Amniotic epithelial cell (primary cell): ENCODE measurements around the gene SET.
A peak's percentile ranks its signal among the peaks of the same experiment; 100 is the strongest.

ENCODE experiments used
- DNase-seq: peaks from one replicate; pipeline ENCODE4 v3.0.0-alpha.2; 2010; ENCODE audit warnings: low read depth

SET gene

GRCh38 chr9:128713411-128713780 is 24.4 kb downstream of the SET start:
- DNase-seq = no peak

GRCh38 chr9:128713941-128714573 is 25.0 kb downstream of the SET start:
- DNase-seq = no peak

DNA sequence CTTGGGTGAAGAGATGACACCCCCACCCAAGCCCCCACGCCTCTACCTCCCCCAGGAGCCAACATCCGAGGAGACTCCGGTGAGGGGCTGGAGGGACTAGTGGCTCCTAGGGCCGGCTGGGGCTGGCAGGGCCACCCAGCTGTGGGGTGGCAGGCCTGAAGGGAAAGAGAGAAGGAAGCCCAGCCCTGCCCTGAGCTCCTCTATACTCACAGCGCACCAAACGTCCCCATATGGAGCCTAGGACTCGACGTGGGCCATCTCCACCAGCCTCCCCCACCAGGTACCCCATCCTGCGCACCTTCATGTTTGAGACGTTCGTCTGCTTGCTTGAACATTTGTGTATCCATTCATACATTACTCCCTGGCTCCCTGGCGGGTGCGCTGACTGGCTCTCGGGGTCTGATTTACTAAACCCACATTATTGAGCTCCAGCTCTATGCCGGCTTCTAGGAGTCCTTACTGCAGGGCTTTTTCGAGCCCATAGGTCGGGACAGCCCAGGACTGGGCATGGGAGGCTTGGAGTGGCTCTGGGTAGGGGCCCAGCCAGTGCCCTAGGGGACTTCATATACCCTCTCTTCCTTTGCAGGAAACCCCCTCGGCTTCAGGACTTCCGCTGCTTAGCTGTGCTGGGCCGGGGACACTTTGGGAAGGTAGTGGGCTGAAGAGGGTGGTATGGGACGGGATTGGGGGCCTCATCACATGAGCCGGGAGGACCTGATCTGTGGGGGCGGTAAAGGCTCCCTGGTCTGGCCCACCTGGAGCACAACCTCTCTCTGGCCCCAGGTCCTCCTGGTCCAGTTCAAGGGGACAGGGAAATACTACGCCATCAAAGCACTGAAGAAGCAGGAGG is 25.8 kb downstream of the SET start:
- DNase-seq = no peak

DNA sequence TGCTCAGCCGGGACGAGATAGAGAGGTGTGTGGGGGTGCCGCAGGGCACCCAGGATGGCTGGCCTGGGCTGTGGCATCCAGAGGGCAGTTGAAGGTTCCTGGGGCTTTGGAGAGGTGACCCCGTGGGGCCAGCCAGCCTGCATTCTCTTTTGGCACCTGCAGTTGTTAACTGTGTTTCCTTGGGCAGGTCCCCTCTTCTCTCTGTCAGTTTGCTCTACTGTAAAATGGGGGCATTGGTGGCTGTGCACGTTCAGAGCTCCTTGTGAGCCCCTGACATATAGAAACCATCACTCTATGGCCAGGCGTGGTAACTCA is 26.4 kb downstream of the SET start:
- DNase-seq = no peak

- no peak for DNase-seq
Measured at GRCh38 chr9:128716581-128717254, 27.7 kb downstream of the SET start.

GRCh38 chr9:128718047-128718446 is 29.0 kb downstream of the SET start:
- no peak for DNase-seq

DNA sequence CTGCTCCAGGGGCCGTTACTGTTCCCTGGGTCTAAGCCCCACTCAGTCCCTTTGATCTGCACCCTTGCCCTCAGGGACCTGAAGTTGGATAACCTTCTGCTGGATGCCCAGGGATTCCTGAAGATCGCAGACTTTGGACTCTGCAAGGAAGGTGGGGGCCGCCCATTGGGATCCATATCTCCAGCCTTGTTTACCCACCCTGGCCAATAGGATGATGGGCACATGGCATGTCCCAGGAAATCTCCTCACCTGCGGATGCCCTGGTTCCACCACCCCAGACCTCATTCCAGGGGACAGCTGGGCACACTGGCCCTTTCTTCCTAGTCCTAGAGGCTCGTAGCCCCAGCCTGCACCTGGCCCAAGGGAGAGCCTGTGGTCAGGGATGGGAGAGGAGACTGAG is 29.5 kb downstream of the SET start:
- no peak for DNase-seq

- no peak for DNase-seq
Measured at GRCh38 chr9:128719919-128720605, 31.0 kb downstream of the SET start.

DNA sequence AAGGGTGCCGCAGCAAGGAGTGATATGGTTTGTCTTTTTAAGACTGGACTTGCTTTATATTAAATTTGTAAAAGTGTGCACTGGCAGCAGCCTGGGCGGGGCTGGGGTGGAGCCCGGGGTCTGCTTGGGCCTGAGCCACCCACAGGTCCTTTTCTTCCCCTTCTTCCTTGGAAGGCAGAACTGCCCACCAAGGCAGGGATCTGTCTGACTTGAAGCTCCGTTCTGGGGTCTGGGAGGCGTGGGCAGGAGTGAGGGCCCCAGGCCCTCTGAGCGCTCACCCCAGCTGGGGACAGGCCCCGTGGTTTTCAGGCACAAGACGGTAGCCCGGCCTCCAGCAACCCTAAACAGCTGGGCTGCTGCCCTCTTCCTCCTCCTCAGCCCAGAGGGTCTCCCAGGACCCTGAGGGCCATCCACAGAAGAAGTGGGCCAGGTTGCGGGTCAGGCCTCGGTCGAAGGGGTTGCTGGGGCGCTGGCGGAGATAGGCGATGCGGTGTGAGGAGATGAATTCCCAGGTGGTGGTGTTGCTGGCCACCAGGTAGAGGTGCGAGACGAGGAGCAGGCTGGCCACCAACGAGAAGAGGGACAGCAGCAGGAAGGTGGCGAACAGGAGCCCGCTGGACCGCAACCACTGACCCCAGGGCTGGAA is 31.9 kb downstream of the SET start:
- no peak for DNase-seq

- DNase-seq = no peak
Measured at GRCh38 chr9:128721487-128722010, 32.5 kb downstream of the SET start.

DNA sequence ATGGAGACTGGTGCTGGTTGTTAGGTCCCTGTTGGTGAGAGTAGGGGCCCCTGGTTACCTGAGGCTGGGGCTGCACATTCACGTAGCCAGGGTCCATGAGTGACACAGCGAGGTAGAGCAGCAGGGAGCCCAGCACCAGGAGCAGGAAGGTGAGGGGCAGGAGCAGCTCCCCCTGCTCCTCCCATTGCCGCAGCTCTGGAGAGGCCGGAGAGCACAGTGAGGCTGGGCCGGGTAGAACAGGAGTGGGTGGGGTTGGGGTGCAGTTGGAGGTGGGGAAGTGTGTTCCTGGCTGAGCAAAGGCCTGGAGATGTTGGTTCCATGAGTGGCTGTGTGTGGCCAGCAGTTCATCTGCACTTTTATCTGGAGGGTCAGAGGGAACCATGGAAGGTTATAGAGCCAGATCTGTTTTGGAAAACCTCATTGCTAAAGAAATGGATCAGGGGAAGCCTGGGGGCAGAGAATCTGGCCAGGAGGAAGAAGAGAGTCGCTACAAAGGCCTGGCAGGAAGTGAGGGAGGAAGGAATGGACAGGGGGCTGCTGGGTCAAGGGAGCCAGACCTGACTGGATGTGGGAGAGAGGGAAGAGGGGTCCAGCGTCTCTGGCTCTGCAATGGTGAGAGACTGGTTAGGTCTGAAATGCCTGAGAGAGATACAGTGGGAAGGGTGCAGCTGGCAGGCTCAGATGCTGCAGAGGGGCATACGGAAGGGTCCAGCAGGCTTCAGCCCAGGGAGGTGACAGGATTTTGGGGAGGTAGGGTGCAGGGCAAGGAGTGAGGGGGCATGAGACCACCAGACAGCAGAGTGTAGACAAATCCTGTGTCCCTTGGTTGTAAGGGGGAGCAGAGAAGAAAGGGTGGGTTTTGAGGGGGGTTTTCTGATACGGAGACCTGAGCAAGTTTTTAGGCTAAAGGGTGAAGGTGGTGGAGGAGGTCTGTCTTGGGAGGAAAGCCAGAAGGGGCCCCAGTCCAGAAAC is 33.6 kb downstream of the SET start:
- DNase-seq = no peak

DNA sequence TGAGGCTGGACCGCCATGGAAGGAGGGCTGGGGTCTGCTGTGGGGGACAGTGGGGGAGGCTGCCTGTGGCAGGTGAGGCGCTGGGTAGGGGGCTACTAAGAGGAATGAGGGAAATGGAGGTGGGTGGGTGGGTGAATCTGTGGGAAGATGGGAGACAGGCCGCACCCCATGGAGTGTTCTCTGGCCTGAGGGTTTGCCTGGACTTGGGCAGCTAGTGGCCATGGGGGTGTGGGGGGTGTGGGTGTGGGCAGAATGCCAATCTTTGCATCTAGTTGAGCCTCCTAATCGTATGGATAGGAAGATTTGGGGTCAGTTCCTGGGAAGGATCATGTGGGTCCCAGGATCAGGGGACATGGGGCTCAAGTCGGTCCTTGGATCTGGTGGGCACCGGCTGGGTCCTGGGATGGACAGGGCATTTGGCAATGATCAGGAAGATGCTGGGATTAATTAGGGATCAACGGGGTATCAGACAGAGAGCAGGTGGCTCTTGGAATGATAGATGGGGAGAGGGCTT is 34.4 kb downstream of the SET start:
- no peak for DNase-seq

DNA sequence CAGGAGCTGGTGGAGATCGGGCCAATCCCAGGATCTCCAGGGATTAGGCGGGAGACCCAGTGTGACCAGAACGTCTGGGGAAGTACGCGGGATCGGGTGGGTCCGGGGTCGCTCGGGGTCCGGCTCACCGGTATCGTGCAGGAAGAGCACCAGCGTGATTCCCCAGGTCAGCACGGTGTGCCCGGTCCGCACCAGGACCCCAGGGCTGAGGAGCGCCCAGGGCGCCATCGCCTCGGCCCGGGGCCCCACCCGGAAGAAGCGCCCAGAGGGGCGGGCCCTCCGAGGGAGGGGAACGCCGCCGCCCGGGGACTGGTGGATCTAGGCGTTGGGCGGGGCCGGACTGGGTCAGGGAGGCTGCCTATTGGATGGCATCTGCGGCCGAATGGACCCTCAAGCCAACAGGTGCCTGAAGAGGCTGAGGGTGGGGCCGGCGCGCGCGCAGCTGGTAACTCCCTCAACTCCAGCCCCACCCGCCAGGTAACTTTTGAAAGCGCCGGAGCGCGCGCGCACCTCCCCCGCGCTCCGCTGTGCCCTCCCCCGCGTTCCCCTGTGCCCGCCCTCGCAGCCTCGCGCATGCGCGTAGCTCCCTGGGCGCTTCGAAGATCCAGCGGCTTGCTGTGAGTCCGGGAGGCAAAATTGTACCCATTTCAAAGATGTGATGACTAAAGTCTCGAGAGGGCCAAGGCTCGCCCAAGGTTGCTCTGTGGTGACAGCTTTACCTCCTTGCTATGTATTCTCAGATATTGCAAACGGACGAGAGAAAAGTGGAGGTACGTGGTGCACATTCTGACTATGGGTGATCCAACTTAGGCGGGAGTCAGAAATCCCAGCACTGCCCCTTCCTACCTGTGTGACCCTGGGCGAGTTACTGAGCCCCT is 35.1 kb downstream of the SET start, which contains the start of gene ZDHHC12:
ZDHHC12 (minus strand) TSS at position 262 of the 878 bp plus-strand sequence; CDS start at position 228, 34 bp downstream.
- DNase-seq = peak; percentile 95

DNA sequence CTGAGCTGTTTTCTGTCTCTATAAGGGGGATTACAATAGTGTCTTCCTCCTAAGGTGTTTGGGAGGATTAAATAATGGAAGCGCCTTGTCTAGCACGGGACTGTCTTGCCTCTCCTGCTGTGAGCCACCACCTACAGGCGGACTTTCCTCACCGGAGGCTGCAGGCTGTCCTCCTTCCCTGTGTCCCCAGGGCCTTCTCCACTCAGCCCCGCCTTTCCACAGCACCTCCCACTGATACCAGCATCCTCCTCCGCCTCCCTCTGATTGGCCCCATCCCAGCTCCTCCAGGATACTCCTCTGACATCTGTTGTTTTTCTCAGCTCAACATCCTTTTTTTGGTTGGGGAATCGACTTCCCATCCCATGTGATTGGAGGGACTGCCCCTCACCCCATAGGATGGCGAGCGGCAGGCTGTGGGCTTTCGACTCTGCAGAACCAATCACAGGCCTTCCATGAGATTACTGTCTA is 35.8 kb downstream of the SET start:
- DNase-seq = peak; percentile 91

DNA sequence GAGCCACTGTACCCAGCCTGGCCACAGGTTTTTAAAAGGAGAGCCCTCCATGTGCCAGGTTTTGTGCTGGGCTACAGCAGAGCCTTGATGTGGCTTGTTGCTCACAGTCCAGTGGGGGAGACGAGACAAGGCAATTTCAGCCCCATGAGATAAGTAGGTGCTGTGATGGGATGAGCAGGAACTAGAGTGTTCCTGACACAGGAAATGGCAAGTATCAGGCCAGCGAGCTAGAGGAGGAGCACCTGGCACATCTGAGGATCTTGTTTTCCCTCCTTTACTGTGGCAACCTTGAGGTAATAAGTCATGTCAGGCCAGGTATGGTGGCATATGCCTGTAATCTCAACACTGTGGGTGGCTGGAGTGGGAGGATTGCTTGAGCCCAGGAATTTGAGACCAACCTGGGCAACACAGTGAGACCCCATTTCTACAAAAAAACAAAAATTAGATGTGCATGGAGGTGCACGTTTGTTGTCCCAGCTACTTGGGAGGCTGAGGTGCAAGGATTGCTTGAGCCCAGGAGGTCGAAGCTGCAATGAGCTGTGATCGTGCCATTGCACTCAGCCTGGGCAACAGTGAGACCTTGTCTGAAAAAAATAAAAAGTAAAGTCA is 38.7 kb downstream of the SET start:
- DNase-seq = no peak

GRCh38 chr9:128728298-128728697 is 39.3 kb downstream of the SET start:
- DNase-seq = no peak

- DNase-seq = no peak
Measured at GRCh38 chr9:128729302-128729701, 40.3 kb downstream of the SET start.

- DNase-seq = no peak
Measured at GRCh38 chr9:128729766-128730517, 40.9 kb downstream of the SET start.
